Chondrocyte (in vitro differentiated cells): ENCODE results near the gene ANO6. TPM values are rescaled to one million over a fixed set of nuclear protein-coding genes. Genes with fewer than 3 reads are reported as not detected.

Experiments
- DNase-seq: peaks from one replicate; pipeline ENCODE4 v3.0.0; 2021; ENCODE audit warnings: mixed read lengths, low spot score
- H3K27ac Mint-ChIP-seq: one replicate; pipeline ENCODE4 v1.8.0; 2021; ENCODE audit warnings: mild to moderate bottlenecking, moderate library complexity, mixed read lengths; ENCODE audit not compliant: unreplicated experiment
- H3K27me3 Mint-ChIP-seq: 2 replicates; pipeline ENCODE4 v1.8.0; 2021; ENCODE audit warnings: low read depth, mixed read lengths
- H3K36me3 Mint-ChIP-seq: 2 replicates; pipeline ENCODE4 v1.8.0; 2021; ENCODE audit warnings: low read depth, mixed read lengths
- H3K4me1 Mint-ChIP-seq: 2 replicates; pipeline ENCODE4 v1.8.0; 2021; ENCODE audit warnings: low read depth, mild to moderate bottlenecking, mixed read lengths
- H3K4me3 Mint-ChIP-seq: one replicate; pipeline ENCODE4 v1.8.0; 2021; ENCODE audit warnings: mild to moderate bottlenecking, moderate library complexity, mixed read lengths; ENCODE audit not compliant: unreplicated experiment
- H3K9me3 Mint-ChIP-seq: 2 replicates; pipeline ENCODE4 v1.8.0; 2021; ENCODE audit warnings: low read depth, mixed read lengths
- total RNA-seq: library from RNA; stranded (reverse); gene quantifications from 3 replicates; pipeline ENCODE4 v1.2.1, GENCODE V29; 2021
- TF ChIP-seq, protein P1 (sequence below): fragments of 200-600 bp; sonication (generic); IDR thresholded peaks from 2 replicates; pipeline ENCODE4 v1.5.0; 2021; ENCODE audit warnings: antibody characterized with exemption, mild to moderate bottlenecking, moderate library complexity

The ANO6 gene
- total RNA-seq, 1 donor from 2014 or later, result 75.8 TPM

DNA sequence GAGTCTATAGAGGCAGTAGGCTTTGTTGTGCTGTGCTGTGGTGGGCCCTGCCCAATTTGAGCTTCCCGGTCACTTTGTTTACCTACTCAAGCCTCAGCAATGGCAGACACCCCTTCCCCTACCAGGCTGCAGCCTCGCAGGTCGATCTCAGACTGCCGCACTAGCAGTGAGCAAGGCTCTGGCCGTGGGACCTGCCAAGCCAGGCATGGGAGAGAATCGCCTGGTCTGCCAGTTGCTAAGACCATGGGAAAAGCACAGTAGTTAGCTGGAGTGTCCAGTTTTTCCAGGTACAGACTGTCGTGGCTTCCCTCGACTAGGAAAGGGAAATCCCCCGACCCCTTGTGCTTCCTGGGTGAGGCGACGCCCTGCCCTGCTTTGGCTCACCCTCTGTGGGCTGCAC is 26.3 kb downstream of the ANO6 start:
- peaks cover 52% of the 10 kb centered on the region for H3K4me1 Mint-ChIP-seq
- H3K27me3 Mint-ChIP-seq, result no peaks in the 10 kb centered on the region
- H3K4me3 Mint-ChIP-seq, result no peak overlapping the region
- DNase-seq, result no peak
- H3K27ac Mint-ChIP-seq, result no peak overlapping the region
- peaks cover 4% of the 10 kb centered on the region for H3K9me3 Mint-ChIP-seq
- H3K36me3 Mint-ChIP-seq, result peaks cover 1% of the 10 kb centered on the region
- TF ChIP-seq, protein P1, sequence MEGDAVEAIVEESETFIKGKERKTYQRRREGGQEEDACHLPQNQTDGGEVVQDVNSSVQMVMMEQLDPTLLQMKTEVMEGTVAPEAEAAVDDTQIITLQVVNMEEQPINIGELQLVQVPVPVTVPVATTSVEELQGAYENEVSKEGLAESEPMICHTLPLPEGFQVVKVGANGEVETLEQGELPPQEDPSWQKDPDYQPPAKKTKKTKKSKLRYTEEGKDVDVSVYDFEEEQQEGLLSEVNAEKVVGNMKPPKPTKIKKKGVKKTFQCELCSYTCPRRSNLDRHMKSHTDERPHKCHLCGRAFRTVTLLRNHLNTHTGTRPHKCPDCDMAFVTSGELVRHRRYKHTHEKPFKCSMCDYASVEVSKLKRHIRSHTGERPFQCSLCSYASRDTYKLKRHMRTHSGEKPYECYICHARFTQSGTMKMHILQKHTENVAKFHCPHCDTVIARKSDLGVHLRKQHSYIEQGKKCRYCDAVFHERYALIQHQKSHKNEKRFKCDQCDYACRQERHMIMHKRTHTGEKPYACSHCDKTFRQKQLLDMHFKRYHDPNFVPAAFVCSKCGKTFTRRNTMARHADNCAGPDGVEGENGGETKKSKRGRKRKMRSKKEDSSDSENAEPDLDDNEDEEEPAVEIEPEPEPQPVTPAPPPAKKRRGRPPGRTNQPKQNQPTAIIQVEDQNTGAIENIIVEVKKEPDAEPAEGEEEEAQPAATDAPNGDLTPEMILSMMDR, result no peak

DNA sequence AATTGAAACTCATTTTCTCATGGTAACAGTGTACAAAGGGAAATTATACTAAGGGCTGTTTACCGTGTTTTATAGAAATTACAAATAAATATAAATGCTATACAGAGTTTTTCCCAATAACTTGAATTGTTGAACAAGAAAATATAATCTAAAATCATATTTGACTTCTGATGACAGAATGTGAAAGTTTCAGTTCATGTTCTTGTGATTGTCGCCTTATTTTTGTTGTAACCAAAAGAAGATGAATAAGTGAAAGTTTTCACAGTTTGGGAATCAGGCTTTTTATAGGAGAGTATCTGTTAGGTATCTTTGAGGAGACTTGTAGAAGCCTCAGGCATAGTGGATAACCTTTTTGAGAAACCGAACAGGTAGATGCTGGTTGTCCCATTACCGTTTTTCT is 28.1 kb downstream of the ANO6 start:
- H3K27ac Mint-ChIP-seq, result no peak overlapping the region
- no peak for DNase-seq
- H3K4me1 Mint-ChIP-seq, result peaks cover 43% of the 10 kb centered on the region
- peaks cover 6% of the 10 kb centered on the region for H3K9me3 Mint-ChIP-seq
- TF ChIP-seq, protein P1, result no peak
- no peak overlapping the region for H3K4me3 Mint-ChIP-seq
- no peaks in the 10 kb centered on the region for H3K27me3 Mint-ChIP-seq
- peaks cover 1% of the 10 kb centered on the region for H3K36me3 Mint-ChIP-seq

DNA sequence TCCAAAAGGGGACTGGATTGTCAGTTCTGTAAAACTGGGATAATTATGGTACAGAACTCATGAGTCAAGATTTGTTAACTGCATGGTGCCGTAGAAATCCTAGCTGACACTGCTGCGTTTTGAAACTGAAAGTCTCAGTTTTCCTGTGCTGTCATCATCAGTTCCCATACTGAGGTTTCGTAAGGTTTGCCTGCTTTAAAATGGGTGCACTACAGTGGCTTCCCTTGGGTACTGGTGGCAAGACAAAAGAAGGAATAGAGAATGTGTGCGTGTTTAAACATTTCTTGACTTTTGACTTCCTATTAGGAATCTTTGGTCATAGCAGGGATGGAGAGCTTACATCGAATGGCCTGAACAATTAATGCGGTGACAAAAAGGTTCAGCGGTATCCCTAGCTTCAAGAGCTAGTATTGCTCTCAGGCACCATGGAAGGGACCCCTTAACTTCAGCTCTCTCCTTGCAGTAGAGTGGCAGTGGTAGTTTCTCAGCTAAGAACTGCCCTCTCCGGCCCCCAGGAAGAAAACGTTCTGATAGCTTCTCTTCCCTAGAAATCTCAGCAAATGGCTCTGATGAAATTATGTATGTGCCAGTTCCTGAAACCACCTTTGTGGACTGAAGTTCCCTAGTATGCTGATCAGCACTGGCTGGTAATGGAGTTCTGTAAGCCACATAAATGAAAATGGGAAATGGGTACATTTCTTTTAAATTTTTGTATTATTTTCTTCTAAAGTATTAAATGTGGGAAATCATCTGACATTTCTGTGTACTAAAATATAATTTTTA is 28.9 kb downstream of the ANO6 start:
- Mint-ChIP-seq H3K27me3 (no peaks in the 10 kb centered on the region), H3K9me3 (peaks cover 6% of the 10 kb centered on the region), H3K36me3 (peaks cover 1% of the 10 kb centered on the region), H3K4me1 (peaks cover 36% of the 10 kb centered on the region), H3K4me3 (no peak overlapping the region), H3K27ac (peak overlapping the region; percentile 68)
- TF ChIP-seq, protein P1, result no peak
- no peak for DNase-seq

DNA sequence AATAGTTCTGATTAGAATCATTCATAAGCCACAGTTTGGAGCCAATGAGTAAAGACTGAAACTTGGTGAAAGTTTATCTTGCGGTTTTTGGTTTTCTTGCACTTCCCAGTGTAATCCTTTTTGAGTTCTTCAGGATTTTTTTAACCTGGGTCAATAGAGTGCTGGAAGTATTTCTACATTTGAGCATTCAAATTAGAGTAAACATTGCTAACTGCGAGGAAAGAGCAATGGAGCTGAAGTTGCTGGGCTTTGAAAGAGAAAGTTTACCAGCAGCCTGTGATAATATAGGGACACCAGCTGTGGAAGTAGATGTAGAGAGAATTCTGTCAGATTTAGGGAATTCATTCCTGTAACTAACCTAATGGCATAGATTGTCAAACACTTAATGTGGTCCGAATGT is 30.3 kb downstream of the ANO6 start:
- no peak overlapping the region for H3K27ac Mint-ChIP-seq
- H3K4me3 Mint-ChIP-seq, result no peak overlapping the region
- peaks cover 2% of the 10 kb centered on the region for H3K9me3 Mint-ChIP-seq
- no peaks in the 10 kb centered on the region for H3K36me3 Mint-ChIP-seq
- no peaks in the 10 kb centered on the region for H3K27me3 Mint-ChIP-seq
- peaks cover 21% of the 10 kb centered on the region for H3K4me1 Mint-ChIP-seq
- TF ChIP-seq, protein P1, result no peak
- DNase-seq, result no peak

GRCh38 chr12:45247589-45247988 is 31.7 kb downstream of the ANO6 start:
- Mint-ChIP-seq H3K4me1 (peaks cover 20% of the 10 kb centered on the region), H3K36me3 (no peaks in the 10 kb centered on the region), H3K4me3 (no peak overlapping the region), H3K27ac (no peak overlapping the region), H3K9me3 (peaks cover 2% of the 10 kb centered on the region), H3K27me3 (no peaks in the 10 kb centered on the region)
- DNase-seq, result no peak
- TF ChIP-seq, protein P1, result no peak
